Neutrophil (primary cell): ENCODE measurements around the gene TPRN.

Source experiments
- H3K27ac ChIP-seq: fragments of 200-600 bp; sonication (generic); 2 replicates; pipeline ENCODE4 v1.5.1; 2016; ENCODE audit warnings: mild to moderate bottlenecking, moderate library complexity
- H3K27me3 ChIP-seq: fragments of 200-600 bp; sonication (generic); 2 replicates; pipeline ENCODE4 v1.6.0; 2016; ENCODE audit warnings: mild to moderate bottlenecking
- H3K36me3 ChIP-seq: fragments of 200-600 bp; sonication (generic); 2 replicates; pipeline ENCODE4 v1.5.1; 2017
- H3K4me1 ChIP-seq, 2 experiments: fragments of 200-600 bp in 1 of 2; sonication (generic) in 1 of 2; 1 replicate in 1 of 2; 2 replicates in 1 of 2; pipeline versions ENCODE4 v1.5.1 to v1.6.1; 2013 to 2016; ENCODE audit warnings: low read depth in 1 of 2, low read length in 1 of 2, mild to moderate bottlenecking in 1 of 2, moderate library complexity in 1 of 2; ENCODE audit not compliant: control insufficient read depth in 1 of 2, insufficient read depth in 1 of 2
- H3K4me3 ChIP-seq, 2 experiments: fragments of 200-600 bp in 1 of 2; sonication (generic) in 1 of 2; 1 replicate in 1 of 2; 2 replicates in 1 of 2; pipeline ENCODE4 v1.5.1; 2013 to 2016; ENCODE audit warnings: low read depth in 1 of 2, low read length in 1 of 2, mild to moderate bottlenecking in 1 of 2, moderate library complexity in 1 of 2
- H3K9me3 ChIP-seq: fragments of 200-600 bp; sonication (generic); 2 replicates; pipeline ENCODE4 v1.5.1; 2016
- TF ChIP-seq, protein P1 (sequence below): fragments of 200-600 bp; sonication (generic); IDR thresholded peaks from 2 replicates; pipeline ENCODE4 v1.5.1; 2016; ENCODE audit warnings: antibody characterized with exemption

The TPRN gene

DNA sequence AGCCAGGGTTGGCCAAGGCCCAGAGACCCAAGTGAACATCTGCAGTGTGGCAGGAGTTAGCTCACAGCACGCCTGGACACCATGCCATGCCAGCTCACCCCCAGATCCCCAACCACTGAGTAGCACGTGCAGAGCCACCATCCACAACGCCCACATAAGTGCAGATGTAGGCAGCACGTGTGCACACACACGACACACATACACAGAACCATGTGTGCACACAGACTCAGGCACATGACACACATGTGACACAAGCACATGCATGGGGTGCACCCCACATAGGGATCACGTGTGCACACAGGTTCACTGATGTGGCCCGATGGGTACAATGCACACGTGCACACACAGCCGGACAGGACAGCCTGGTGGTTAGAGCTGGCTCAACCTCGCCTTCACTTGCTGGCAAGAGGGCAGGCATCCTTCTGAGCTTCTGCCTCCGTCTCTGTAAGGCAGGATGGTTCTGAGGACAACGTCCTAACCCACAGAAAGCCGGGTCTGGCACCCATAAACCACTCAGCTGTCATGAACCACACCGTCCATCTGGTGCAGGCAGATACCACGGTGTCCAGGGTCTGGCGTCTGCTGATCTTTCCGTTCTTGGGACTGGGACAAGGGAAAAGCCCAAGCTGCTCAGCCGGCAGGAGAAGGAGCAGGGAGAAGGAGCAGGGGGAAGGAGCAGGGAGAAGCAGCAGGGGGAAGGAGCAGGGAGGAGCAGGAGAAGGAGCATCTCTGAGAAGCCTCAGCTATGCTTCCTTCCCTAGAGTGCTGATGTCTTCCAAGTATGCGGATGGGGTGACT lies 42.7 kb downstream of the TPRN start:
- no peak overlapping the region for H3K27ac ChIP-seq
- H3K27me3 ChIP-seq = peaks cover 93% of the 10 kb centered on the region
- no peak overlapping the region for H3K4me3 ChIP-seq
- no peaks in the 10 kb centered on the region for H3K36me3 ChIP-seq
- peaks cover 0 to 3% of the 10 kb centered on the region in 2 experiments for H3K4me1 ChIP-seq
- H3K9me3 ChIP-seq = no peaks in the 10 kb centered on the region
- TF ChIP-seq, protein P1, sequence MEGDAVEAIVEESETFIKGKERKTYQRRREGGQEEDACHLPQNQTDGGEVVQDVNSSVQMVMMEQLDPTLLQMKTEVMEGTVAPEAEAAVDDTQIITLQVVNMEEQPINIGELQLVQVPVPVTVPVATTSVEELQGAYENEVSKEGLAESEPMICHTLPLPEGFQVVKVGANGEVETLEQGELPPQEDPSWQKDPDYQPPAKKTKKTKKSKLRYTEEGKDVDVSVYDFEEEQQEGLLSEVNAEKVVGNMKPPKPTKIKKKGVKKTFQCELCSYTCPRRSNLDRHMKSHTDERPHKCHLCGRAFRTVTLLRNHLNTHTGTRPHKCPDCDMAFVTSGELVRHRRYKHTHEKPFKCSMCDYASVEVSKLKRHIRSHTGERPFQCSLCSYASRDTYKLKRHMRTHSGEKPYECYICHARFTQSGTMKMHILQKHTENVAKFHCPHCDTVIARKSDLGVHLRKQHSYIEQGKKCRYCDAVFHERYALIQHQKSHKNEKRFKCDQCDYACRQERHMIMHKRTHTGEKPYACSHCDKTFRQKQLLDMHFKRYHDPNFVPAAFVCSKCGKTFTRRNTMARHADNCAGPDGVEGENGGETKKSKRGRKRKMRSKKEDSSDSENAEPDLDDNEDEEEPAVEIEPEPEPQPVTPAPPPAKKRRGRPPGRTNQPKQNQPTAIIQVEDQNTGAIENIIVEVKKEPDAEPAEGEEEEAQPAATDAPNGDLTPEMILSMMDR = no peak

DNA sequence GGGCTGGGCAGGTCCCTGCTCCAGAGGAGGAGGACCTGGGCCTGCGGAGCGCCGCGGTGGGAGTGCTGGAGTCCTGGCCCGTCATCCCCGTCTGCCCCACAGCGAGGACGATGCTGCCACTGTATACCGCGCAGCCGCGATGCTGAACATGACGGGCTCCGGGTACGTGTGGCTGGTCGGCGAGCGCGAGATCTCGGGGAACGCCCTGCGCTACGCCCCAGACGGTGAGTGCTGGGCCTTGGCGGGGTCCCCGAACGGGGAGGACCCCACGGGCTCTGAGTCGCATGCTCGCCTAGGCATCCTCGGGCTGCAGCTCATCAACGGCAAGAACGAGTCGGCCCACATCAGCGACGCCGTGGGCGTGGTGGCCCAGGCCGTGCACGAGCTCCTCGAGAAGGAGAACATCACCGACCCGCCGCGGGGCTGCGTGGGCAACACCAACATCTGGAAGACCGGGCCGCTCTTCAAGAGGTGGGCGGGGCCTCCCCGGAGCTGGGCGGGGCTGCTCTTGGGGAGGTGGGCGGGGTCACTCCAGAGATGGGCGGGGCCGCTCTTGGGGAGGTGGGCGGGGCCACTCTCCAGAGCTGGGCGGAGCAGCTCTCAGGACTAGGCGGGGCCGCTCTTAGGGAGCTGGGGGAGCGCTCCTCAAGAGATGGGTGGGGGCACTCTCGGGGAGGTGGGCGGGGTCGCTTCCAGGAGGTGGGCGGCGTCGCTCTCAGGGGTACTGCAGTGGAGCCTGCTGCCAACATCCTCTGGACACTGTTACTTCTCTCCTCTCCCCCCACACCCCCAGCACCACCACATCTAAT lies 43.8 kb downstream of the TPRN start:
- TF ChIP-seq, protein P1 = no peak
- Histone ChIP-seq H3K4me1 (peaks cover 0 to 3% of the 10 kb centered on the region in 2 experiments), H3K4me3 (no peak overlapping the region), H3K27me3 (peaks cover 88% of the 10 kb centered on the region), H3K27ac (no peak overlapping the region), H3K36me3 (no peaks in the 10 kb centered on the region), H3K9me3 (no peaks in the 10 kb centered on the region)

DNA sequence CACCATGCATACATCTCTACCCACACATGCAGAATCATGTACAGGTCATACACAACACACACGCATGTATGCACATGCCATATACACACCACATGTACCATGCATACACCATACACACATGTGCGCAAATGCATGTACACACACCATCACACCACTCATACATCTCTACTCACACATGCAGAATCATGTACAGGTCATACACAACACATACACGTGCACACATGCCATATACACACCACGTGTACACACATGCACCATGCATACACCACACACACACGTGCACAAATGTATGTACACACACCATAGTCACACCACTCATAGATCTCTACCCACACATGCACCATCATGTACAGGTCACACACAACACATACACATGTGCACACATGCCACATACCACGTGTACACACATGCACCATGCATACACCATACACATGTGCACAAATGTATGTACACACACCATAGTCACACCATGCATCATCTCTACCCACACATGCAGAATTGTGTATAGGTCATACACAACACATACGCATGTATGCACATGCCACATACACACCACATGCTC lies 47.6 kb downstream of the TPRN start:
- Histone ChIP-seq H3K27ac (no peak overlapping the region), H3K9me3 (no peaks in the 10 kb centered on the region), H3K36me3 (no peaks in the 10 kb centered on the region), H3K4me1 (peaks cover 0 to 7% of the 10 kb centered on the region in 2 experiments), H3K4me3 (no peak overlapping the region), H3K27me3 (peaks cover 77% of the 10 kb centered on the region)
- TF ChIP-seq, protein P1 = no peak

DNA sequence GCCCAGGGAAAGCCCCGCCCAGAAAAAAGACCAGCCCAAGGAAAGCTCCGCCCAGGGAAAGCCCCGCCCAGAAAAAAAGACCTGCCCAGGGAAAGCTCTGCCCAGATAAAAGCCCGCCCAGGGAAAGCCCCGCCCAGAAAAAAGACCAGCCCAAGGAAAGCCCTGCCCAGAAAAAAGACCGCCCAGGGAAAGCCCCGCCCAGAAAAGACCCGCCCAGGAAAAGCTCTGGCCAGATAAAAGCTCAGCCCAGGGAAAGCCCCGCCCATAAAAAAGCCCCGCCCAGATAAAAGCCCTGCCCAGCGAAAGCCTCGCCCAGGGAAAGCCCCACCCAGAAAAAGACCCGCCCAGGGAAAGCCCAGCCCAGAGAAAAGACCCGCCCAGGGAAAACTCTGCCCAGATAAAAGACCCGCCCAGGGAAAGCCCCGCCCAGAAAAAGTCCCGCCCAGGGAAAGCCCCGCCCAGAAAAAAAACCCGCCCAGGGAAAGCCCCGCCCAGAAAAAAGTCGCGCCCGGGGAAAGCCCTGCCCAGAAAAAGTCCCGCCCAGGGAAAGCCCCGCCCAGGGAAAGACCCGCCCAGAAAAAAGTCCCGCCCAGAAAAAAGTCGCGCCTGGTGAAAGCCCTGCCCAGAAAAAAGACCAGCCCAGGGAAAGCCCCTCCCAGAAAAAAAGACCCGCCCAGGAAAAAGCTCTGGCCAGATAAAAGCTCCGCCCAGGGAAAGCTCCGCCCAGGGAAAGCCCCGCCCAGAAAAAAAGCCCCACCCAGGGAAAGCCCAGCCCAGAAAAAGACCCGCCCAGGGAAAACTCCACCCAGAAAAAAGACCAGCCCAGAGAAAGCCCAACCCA lies 49.7 kb downstream of the TPRN start:
- peaks cover 77% of the 10 kb centered on the region for H3K27me3 ChIP-seq
- H3K27ac ChIP-seq = no peak overlapping the region
- no peaks in the 10 kb centered on the region for H3K36me3 ChIP-seq
- H3K9me3 ChIP-seq = no peaks in the 10 kb centered on the region
- no peak overlapping the region for H3K4me3 ChIP-seq
- TF ChIP-seq, protein P1 = no peak
- H3K4me1 ChIP-seq = peaks cover 0 to 4% of the 10 kb centered on the region in 2 experiments
